HG03139 (cell line): Measurements from ENCODE around the gene PACS2.

Source experiments
- ATAC-seq: cut with Tn5 transposase; IDR thresholded peaks from one replicate; pipeline ENCODE4 v1.9.1; 2021; ENCODE audit not compliant: unreplicated experiment

PACS2 gene

GRCh38 chr14:105366386-105367074, 52.0 kb downstream of the PACS2 start:
- ATAC-seq: no peak

GRCh38 chr14:105367116-105368031, 52.8 kb downstream of the PACS2 start:
- no peak for ATAC-seq

GRCh38 chr14:105368032-105368417, 53.5 kb downstream of the PACS2 start:
- ATAC-seq: no peak

- no peak for ATAC-seq
Observed at GRCh38 chr14:105368426-105368825, 53.9 kb downstream of the PACS2 start.

GRCh38 chr14:105368910-105369652, 54.5 kb downstream of the PACS2 start:
- no peak for ATAC-seq

GRCh38 chr14:105369653-105370040, 55.1 kb downstream of the PACS2 start:
- no peak for ATAC-seq

GRCh38 chr14:105374389-105374788, 59.8 kb downstream of the PACS2 start:
- no peak for ATAC-seq

GRCh38 chr14:105375635-105376057, 61.1 kb downstream of the PACS2 start:
- no peak for ATAC-seq

- no peak for ATAC-seq
Observed at GRCh38 chr14:105376521-105377440, 62.2 kb downstream of the PACS2 start.

- no peak for ATAC-seq
Observed at GRCh38 chr14:105377555-105378182, 63.1 kb downstream of the PACS2 start.

GRCh38 chr14:105378199-105378598, 63.7 kb downstream of the PACS2 start:
- ATAC-seq: no peak

GRCh38 chr14:105378873-105379685, 64.5 kb downstream of the PACS2 start:
- no peak for ATAC-seq

- ATAC-seq: no peak
Observed at GRCh38 chr14:105379946-105380345, 65.4 kb downstream of the PACS2 start.

GRCh38 chr14:105380756-105381155, 66.2 kb downstream of the PACS2 start:
- no peak for ATAC-seq

GRCh38 chr14:105381446-105382342, 67.1 kb downstream of the PACS2 start:
- ATAC-seq: no peak

GRCh38 chr14:105382343-105383082, 68.0 kb downstream of the PACS2 start:
- no peak for ATAC-seq

GRCh38 chr14:105383083-105383730, 68.7 kb downstream of the PACS2 start:
- no peak for ATAC-seq
